GM19397 (cell line): Measurements from ENCODE around the gene CMIP.

ENCODE experiments used
- ATAC-seq: cut with Tn5 transposase; IDR thresholded peaks from one replicate; pipeline ENCODE4 v1.9.1; 2021; ENCODE audit warnings: mild to moderate bottlenecking, moderate library complexity; ENCODE audit not compliant: unreplicated experiment

CMIP gene

GRCh38 chr16:81694494-81695280, 250.1 kb downstream of the CMIP start:
- no peak for ATAC-seq

GRCh38 chr16:81695321-81696165, 250.9 kb downstream of the CMIP start:
- ATAC-seq, result no peak

- no peak for ATAC-seq
Observed at GRCh38 chr16:81696166-81696960, 251.8 kb downstream of the CMIP start.

GRCh38 chr16:81696961-81697615, 252.5 kb downstream of the CMIP start:
- no peak for ATAC-seq

- ATAC-seq, result no peak
Observed at GRCh38 chr16:81697616-81698309, 253.2 kb downstream of the CMIP start.

GRCh38 chr16:81698310-81698641, 253.7 kb downstream of the CMIP start:
- ATAC-seq, result no peak

- no peak for ATAC-seq
Observed at GRCh38 chr16:81699596-81699995, 255.0 kb downstream of the CMIP start.

- ATAC-seq, result no peak
Observed at GRCh38 chr16:81700071-81700779, 255.6 kb downstream of the CMIP start.

GRCh38 chr16:81700780-81701165, 256.2 kb downstream of the CMIP start:
- no peak for ATAC-seq

- no peak for ATAC-seq
Observed at GRCh38 chr16:81701296-81701970, 256.8 kb downstream of the CMIP start.

- no peak for ATAC-seq
Observed at GRCh38 chr16:81702506-81702905, 257.9 kb downstream of the CMIP start.

- no peak for ATAC-seq
Observed at GRCh38 chr16:81703177-81704155, 258.9 kb downstream of the CMIP start.

- no peak for ATAC-seq
Observed at GRCh38 chr16:81705261-81705660, 260.7 kb downstream of the CMIP start.

- no peak for ATAC-seq
Observed at GRCh38 chr16:81706327-81707295, 262.0 kb downstream of the CMIP start.

- ATAC-seq, result no peak
Observed at GRCh38 chr16:81707411-81708265, 263.0 kb downstream of the CMIP start.
